HEK293T (cell line): ENCODE results near the gene PTPN11.
A peak's percentile ranks its signal among the peaks of the same experiment; 100 is the strongest.

Experiments
- CTCF ChIA-PET: fragments of 350-600 bp; formaldehyde crosslinking; extraction: SDS; loops from one replicate; lab custom pipeline; 2021; ENCODE audit warnings: antibody characterized with exemption, inconsistent platforms; lab: Yijun Ruan, JAX
- POLR2A ChIA-PET: fragments of 350-600 bp; formaldehyde crosslinking; extraction: SDS; loops from one replicate; lab custom pipeline; 2020; ENCODE audit warnings: antibody characterized with exemption, inconsistent platforms; lab: Yijun Ruan, JAX
- DNase-seq: peaks from one replicate; pipeline ENCODE4 v3.0.0; 2012; ENCODE audit warnings: mixed read lengths; ENCODE audit errors: extremely low spot score
- ARNT ChIP-seq: fragments of 450-650 bp; IDR thresholded peaks from 2 replicates; pipeline ENCODE4 v1.6.1; 2017; ENCODE audit warnings: mild to moderate bottlenecking
- BHLHE40 ChIP-seq: fragments of 450-650 bp; IDR thresholded peaks from 2 replicates; pipeline ENCODE4 v1.6.1; 2016; ENCODE audit warnings: mild to moderate bottlenecking, moderate library complexity, borderline replicate concordance
- CTBP1 ChIP-seq: fragments of 450-650 bp; IDR thresholded peaks from 2 replicates; pipeline ENCODE4 v1.6.1; 2016; ENCODE audit warnings: borderline replicate concordance
- ELF4 ChIP-seq: fragments of 450-650 bp; IDR thresholded peaks from 2 replicates; pipeline ENCODE4 v1.6.1; 2017; ENCODE audit warnings: antibody characterized with exemption
- FOXA1 ChIP-seq: fragments of 450-650 bp; IDR thresholded peaks from 2 replicates; pipeline ENCODE4 v1.6.1; 2016; ENCODE audit warnings: mild to moderate bottlenecking
- FOXK2 ChIP-seq: fragments of 450-650 bp; IDR thresholded peaks from 2 replicates; pipeline ENCODE4 v1.6.1; 2016; ENCODE audit warnings: mild to moderate bottlenecking
- FOXM1 ChIP-seq: fragments of 450-650 bp; IDR thresholded peaks from 2 replicates; pipeline ENCODE4 v1.6.1; 2017; ENCODE audit warnings: mild to moderate bottlenecking, borderline replicate concordance
- HDGF ChIP-seq: fragments of 450-650 bp; IDR thresholded peaks from 2 replicates; pipeline ENCODE4 v1.6.1; 2017; ENCODE audit warnings: antibody characterized with exemption, borderline replicate concordance
- L3MBTL2 ChIP-seq: fragments of 450-650 bp; conservative IDR thresholded peaks from 2 replicates; pipeline ENCODE4 v1.6.1; 2016; ENCODE audit warnings: mild to moderate bottlenecking
- LEF1 ChIP-seq: fragments of 450-650 bp; IDR thresholded peaks from 2 replicates; pipeline ENCODE4 v1.6.1; 2017; ENCODE audit warnings: mild to moderate bottlenecking, borderline replicate concordance
- NFRKB ChIP-seq: fragments of 450-650 bp; IDR thresholded peaks from 2 replicates; pipeline ENCODE4 v1.6.1; 2016; ENCODE audit warnings: mild to moderate bottlenecking, moderate library complexity
- SP1 ChIP-seq: fragments of 450-650 bp; IDR thresholded peaks from 2 replicates; pipeline ENCODE4 v1.6.1; 2017
- SUZ12 ChIP-seq: fragments of 450-650 bp; IDR thresholded peaks from 2 replicates; pipeline ENCODE4 v1.6.1; 2016; ENCODE audit warnings: mild to moderate bottlenecking
- TARDBP ChIP-seq: fragments of 450-650 bp; IDR thresholded peaks from 2 replicates; pipeline ENCODE4 v1.6.1; 2016
- ZNF384 ChIP-seq: fragments of 450-650 bp; IDR thresholded peaks from 2 replicates; pipeline ENCODE4 v1.6.1; 2016
- TF ChIP-seq, protein P1 (sequence below): fragments of 450-650 bp; IDR thresholded peaks from 2 replicates; pipeline ENCODE4 v1.6.1; 2016

The PTPN11 gene

DNA sequence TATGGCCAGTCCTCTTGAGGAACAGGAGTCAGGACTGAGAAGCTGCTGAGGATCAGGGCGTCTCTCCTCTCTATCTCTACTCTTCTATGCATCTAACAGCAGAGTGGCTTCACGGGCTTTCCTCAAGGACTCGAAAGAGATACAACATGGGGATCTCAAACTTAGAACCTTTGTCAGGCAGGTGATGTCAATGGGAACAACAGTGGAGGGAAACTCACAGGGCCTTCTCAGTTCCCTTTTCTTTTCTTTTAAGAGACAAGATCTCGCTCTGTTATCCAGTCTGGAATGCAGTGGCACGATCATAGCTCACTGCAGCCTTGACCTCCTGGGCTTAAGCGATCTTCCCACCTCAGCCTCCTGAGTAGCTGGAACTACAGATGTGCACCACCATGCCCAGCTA lies 127.6 kb downstream of the PTPN11 start:
- TF ChIP-seq FOXA1: no peak
- TF ChIP-seq SP1: no peak
- TF ChIP-seq NFRKB: no peak
- ChIA-PET CTCF (interaction anchor here (0.6 kb wide), 1 partner anchor 1159 kb away, joined by 3 read pairs; no protein-coding TSS in a partner anchor), POLR2A (no interaction called here)
- no peak for DNase-seq

DNA sequence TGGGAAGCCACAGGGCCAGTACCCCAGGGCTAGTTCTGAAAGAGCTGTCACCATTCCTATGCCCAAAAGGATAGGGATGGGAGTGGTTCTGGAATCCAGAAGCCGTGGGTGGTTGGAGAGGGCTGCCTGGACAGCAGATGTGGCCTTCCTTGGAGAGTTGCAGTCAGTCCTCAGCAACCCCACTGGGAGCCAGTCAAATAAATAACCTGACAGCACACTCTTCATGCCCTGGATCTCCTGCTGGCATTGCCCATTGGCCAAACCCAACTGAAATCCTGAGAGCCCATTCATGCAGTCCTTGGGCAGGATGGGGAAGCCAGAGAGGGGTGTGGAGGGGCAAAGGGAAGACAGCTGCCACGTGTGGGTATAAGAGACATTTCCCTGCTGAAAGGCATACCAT lies 128.2 kb downstream of the PTPN11 start:
- ChIA-PET CTCF (no interaction called here), POLR2A (no interaction called here)
- DNase-seq: no peak
- TF ChIP-seq NFRKB: no peak
- no peak for TF ChIP-seq HDGF
- no peak for TF ChIP-seq FOXA1
- no peak for TF ChIP-seq SP1
- no peak for TF ChIP-seq SUZ12
- no peak for TF ChIP-seq FOXM1
- TF ChIP-seq ELF4: no peak
- TF ChIP-seq LEF1: no peak
- no peak for TF ChIP-seq BHLHE40
- TF ChIP-seq, protein P1, sequence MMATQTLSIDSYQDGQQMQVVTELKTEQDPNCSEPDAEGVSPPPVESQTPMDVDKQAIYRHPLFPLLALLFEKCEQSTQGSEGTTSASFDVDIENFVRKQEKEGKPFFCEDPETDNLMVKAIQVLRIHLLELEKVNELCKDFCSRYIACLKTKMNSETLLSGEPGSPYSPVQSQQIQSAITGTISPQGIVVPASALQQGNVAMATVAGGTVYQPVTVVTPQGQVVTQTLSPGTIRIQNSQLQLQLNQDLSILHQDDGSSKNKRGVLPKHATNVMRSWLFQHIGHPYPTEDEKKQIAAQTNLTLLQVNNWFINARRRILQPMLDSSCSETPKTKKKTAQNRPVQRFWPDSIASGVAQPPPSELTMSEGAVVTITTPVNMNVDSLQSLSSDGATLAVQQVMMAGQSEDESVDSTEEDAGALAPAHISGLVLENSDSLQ: no peak
- TF ChIP-seq ZNF384: no peak
- TF ChIP-seq FOXK2: no peak
- TF ChIP-seq CTBP1: no peak
- TF ChIP-seq L3MBTL2: no peak

DNA sequence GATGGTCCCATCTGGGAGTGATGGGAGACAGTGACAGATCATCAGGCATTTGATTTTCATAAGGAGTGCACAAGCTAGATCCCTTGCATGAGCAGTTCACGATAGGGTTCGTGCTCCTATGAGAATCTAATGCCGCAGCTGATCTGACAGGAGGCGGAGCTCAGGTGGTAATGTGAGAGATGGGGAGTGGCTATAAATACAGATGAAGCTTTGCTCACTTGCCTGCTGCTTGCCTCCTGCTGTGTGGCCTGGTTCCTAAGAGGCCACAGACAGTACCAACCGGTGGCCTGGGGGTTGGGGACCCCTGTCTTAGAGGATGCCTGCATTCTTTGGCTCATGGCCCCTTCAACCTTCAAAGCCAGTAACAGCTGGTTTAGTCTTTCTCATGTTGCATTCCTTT lies 130.3 kb downstream of the PTPN11 start:
- CTCF ChIA-PET: no interaction called here
- POLR2A ChIA-PET: no interaction called here
- DNase-seq: no peak
- TF ChIP-seq ARNT (no peak), FOXM1 (no peak), BHLHE40 (no peak), ZNF384 (no peak), HDGF (no peak), L3MBTL2 (no peak), CTBP1 (no peak), SUZ12 (no peak), FOXA1 (no peak), TARDBP (no peak)
- TF ChIP-seq, protein P1: no peak

DNA sequence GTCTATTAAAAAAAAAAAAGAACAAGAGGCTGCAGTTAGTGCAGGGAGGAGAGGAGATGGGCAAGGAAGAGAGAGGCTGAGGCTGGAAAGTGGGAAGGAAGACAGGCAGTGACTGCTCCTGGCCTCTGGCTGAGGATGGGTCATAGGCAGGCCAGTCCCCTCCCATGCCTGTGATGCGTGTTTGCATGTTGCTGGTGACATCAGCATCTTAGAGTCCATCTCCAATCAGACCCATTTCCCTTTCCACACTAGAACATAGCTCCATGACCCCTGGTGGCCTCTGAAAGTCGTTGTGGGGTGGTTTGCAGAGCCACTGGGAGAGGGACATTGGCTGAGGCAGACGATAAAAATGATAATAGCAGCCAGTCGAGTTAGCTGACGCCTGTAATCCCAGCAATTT lies 132.9 kb downstream of the PTPN11 start:
- POLR2A ChIA-PET: no interaction called here
- DNase-seq: no peak
- no peak for TF ChIP-seq FOXA1
- CTCF ChIA-PET: interaction anchor here (0.7 to 0.8 kb wide), 2 partner anchors 8 to 12 kb away, joined by 3 read pairs; no protein-coding TSS in a partner anchor

DNA sequence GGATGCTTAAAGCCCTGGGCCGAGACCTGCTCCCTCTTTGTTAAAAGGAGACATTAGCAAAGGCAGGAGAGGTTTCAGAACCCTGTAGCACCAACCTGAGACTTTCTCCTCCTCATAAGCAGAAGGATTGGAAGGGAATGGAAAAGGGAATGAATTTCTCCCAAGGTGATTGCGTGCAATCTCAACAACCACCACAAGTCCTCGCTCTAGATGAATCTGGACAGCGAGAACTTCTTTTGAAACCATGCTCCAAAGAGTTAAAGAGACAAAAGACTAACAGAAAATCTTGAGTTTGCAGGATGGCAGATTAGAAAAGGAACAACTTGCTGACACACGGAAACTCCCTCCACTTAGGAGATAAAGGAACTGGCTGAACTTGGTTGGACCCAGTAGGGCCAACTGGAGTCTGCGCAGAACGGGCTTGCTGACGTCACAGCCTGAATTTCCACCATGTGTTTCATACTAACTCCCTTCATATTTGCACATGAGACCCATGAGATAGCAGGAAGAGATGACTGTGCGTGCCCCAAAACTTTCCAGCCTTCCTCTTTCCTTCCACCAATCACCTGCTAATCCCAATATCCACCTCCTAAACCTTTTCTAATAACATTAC lies 137.0 kb downstream of the PTPN11 start:
- ChIA-PET CTCF (no interaction called here), POLR2A (no interaction called here)
- peak; percentile 35 for DNase-seq
- TF ChIP-seq HDGF (no peak), BHLHE40 (no peak), ZNF384 (no peak), NFRKB (no peak), SUZ12 (no peak), ARNT (no peak), L3MBTL2 (no peak), ELF4 (no peak), TARDBP (no peak), SP1 (no peak), FOXK2 (no peak)
- TF ChIP-seq, protein P1: no peak

DNA sequence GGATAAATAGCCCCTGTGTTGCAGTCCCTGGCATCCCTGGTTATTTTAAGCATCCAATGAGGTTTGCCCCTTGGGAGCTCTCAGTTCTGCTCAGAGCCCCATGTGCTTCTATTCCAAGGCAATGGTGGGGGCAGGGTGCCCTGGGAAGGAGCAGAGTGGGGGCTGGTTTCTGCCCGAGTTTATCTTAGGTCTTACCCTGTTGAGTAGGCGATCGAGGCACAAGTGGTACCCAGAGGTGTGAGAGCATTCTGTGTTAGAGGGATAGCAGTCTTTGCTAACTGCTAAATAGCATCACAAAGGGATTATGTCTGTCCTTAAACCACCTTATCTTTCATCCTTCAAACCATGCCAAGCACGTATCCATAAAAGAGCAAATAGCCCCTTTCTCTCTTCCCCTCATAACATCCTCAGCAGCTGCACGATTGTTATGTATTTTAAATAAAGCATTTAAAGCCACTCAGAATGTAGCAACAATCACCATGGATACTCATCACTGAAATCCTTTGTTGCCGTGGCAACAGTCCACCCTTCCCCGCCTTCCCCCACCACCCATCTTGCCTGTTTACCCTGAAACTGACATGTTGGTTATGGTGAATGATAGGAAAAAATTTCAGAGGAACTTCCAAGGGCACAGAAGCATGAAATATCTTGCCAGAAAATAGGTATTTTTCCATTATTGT lies 139.3 kb downstream of the PTPN11 start:
- TF ChIP-seq NFRKB (no peak), L3MBTL2 (no peak), FOXK2 (no peak)
- ChIA-PET POLR2A (no interaction called here), CTCF (no interaction called here)
- DNase-seq: no peak
